IPS DF 6.9 (cell line): Measurements from ENCODE around the gene SSTR4.
A peak's percentile ranks its signal among the peaks of the same experiment; 100 is the strongest.

ENCODE experiments used
- DNase-seq: peaks from one replicate; pipeline ENCODE4 v3.0.0-alpha.2; 2013; ENCODE audit warnings: low read depth, low spot score
- H3K27ac ChIP-seq: one replicate; pipeline ENCODE4 v1.5.1; 2013; ENCODE audit warnings: low read length, control low read depth
- H3K27me3 ChIP-seq: 2 replicates; pipeline ENCODE4 v1.6.1; 2013; ENCODE audit warnings: mild to moderate bottlenecking, low read length; ENCODE audit not compliant: control insufficient read depth, insufficient read depth
- H3K36me3 ChIP-seq: 2 replicates; pipeline ENCODE4 v1.6.1; 2013; ENCODE audit warnings: low read length; ENCODE audit not compliant: control insufficient read depth, insufficient read depth
- H3K4me1 ChIP-seq: 2 replicates; pipeline ENCODE4 v1.6.1; 2013; ENCODE audit warnings: low read length; ENCODE audit not compliant: control insufficient read depth, insufficient read depth
- H3K4me3 ChIP-seq: 2 replicates; pipeline ENCODE4 v1.5.1; 2013; ENCODE audit warnings: mild to moderate bottlenecking, low read length
- H3K9me3 ChIP-seq: 2 replicates; pipeline ENCODE4 v1.6.1; 2013; ENCODE audit warnings: low read length, inconsistent platforms; ENCODE audit not compliant: control insufficient read depth, insufficient read depth
- WGBS: extraction: QIAGEN DNeasy Blood & Tissue Kit; methylation state at CpG from one replicate; pipeline ENCODE4 v1.1.7; 2013; ENCODE audit warnings: mixed read lengths, missing lambda C conversion rate; ENCODE audit not compliant: insufficient read length, insufficient coverage; 5-methylcytosine and 5-hydroxymethylcytosine counted together

The SSTR4 gene

GRCh38 chr20:23050847-23051627, 15.9 kb downstream of the SSTR4 start:
- Histone ChIP-seq H3K36me3 (no peaks in the 10 kb centered on the region), H3K4me1 (peaks cover 4% of the 10 kb centered on the region; the same call in 1 of the 2 replicates), H3K27me3 (peaks cover 24% of the 10 kb centered on the region), H3K9me3 (no peaks in the 10 kb centered on the region), H3K27ac (no peak overlapping the region), H3K4me3 (peak overlapping the region; percentile 54; the same call in 1 of the 2 replicates)
- WGBS = no CpG with 5 or more reads among the region's 46 CpGs
- peak; percentile 87 for DNase-seq

GRCh38 chr20:23052904-23053303, 17.8 kb downstream of the SSTR4 start:
- Histone ChIP-seq H3K4me3 (no peak overlapping the region), H3K27me3 (peaks cover 16% of the 10 kb centered on the region), H3K27ac (no peak overlapping the region), H3K9me3 (no peaks in the 10 kb centered on the region), H3K4me1 (peaks cover 4% of the 10 kb centered on the region; the same call in 1 of the 2 replicates), H3K36me3 (no peaks in the 10 kb centered on the region)
- no peak for DNase-seq
- no CpG with 5 or more reads among the region's 5 CpGs for WGBS

GRCh38 chr20:23058240-23058639, 23.1 kb downstream of the SSTR4 start:
- no peak overlapping the region for H3K27ac ChIP-seq
- H3K36me3 ChIP-seq = no peaks in the 10 kb centered on the region
- H3K27me3 ChIP-seq = no peaks in the 10 kb centered on the region
- H3K9me3 ChIP-seq = no peaks in the 10 kb centered on the region
- no peak overlapping the region for H3K4me3 ChIP-seq
- DNase-seq = no peak
- peaks cover 2% of the 10 kb centered on the region; the same call in 1 of the 2 replicates for H3K4me1 ChIP-seq
- no CpG with 5 or more reads among the region's 1 CpG for WGBS

GRCh38 chr20:23059001-23059400, 23.9 kb downstream of the SSTR4 start:
- Histone ChIP-seq H3K36me3 (no peaks in the 10 kb centered on the region), H3K9me3 (no peaks in the 10 kb centered on the region), H3K27me3 (no peaks in the 10 kb centered on the region), H3K27ac (no peak overlapping the region), H3K4me3 (no peak overlapping the region), H3K4me1 (peaks cover 2% of the 10 kb centered on the region; the same call in 1 of the 2 replicates)
- WGBS = no CpG with 5 or more reads among the region's 3 CpGs
- no peak for DNase-seq

GRCh38 chr20:23059846-23060245, 24.7 kb downstream of the SSTR4 start:
- no peaks in the 10 kb centered on the region for H3K27me3 ChIP-seq
- H3K36me3 ChIP-seq = no peaks in the 10 kb centered on the region
- H3K4me1 ChIP-seq = peaks cover 2% of the 10 kb centered on the region; the same call in 1 of the 2 replicates
- H3K4me3 ChIP-seq = no peak overlapping the region
- no peaks in the 10 kb centered on the region for H3K9me3 ChIP-seq
- DNase-seq = no peak
- no CpG with 5 or more reads among the region's 3 CpGs for WGBS
- H3K27ac ChIP-seq = no peak overlapping the region

GRCh38 chr20:23060629-23061028, 25.5 kb downstream of the SSTR4 start:
- Histone ChIP-seq H3K27me3 (no peaks in the 10 kb centered on the region), H3K27ac (no peak overlapping the region), H3K9me3 (no peaks in the 10 kb centered on the region), H3K4me3 (no peak overlapping the region), H3K4me1 (peaks cover 2% of the 10 kb centered on the region; the same call in 1 of the 2 replicates), H3K36me3 (no peaks in the 10 kb centered on the region)
- no CpG with 5 or more reads among the region's 4 CpGs for WGBS
- no peak for DNase-seq

- WGBS = no CpG with 5 or more reads among the region's 5 CpGs
- Histone ChIP-seq H3K27me3 (no peaks in the 10 kb centered on the region), H3K36me3 (no peaks in the 10 kb centered on the region), H3K9me3 (no peaks in the 10 kb centered on the region), H3K4me1 (peaks cover 2% of the 10 kb centered on the region; the same call in 1 of the 2 replicates), H3K4me3 (no peak overlapping the region), H3K27ac (no peak overlapping the region)
- no peak for DNase-seq
Measured at GRCh38 chr20:23061262-23061661, 26.1 kb downstream of the SSTR4 start.

- no peak overlapping the region for H3K27ac ChIP-seq
- peaks cover 2% of the 10 kb centered on the region; the same call in 1 of the 2 replicates for H3K4me1 ChIP-seq
- no CpG with 5 or more reads among the region's 8 CpGs for WGBS
Measured at GRCh38 chr20:23061734-23062561, 26.8 kb downstream of the SSTR4 start.

GRCh38 chr20:23062632-23063031, 27.5 kb downstream of the SSTR4 start:
- no peak for DNase-seq
- H3K9me3 ChIP-seq = no peaks in the 10 kb centered on the region
- no peak overlapping the region for H3K4me3 ChIP-seq
- peaks cover 2% of the 10 kb centered on the region; the same call in 1 of the 2 replicates for H3K4me1 ChIP-seq
- no peaks in the 10 kb centered on the region for H3K27me3 ChIP-seq
- H3K36me3 ChIP-seq = no peaks in the 10 kb centered on the region
- H3K27ac ChIP-seq = no peak overlapping the region

More at GRCh38 chr20:23061734-23062561, 26.8 kb downstream of the SSTR4 start:
- DNase-seq = no peak
- Histone ChIP-seq H3K36me3 (no peaks in the 10 kb centered on the region), H3K9me3 (no peaks in the 10 kb centered on the region), H3K27me3 (no peaks in the 10 kb centered on the region), H3K4me3 (no peak overlapping the region)

GRCh38 chr20:23063168-23063567, 28.1 kb downstream of the SSTR4 start:
- DNase-seq = no peak
- Histone ChIP-seq H3K36me3 (no peaks in the 10 kb centered on the region), H3K27me3 (no peaks in the 10 kb centered on the region), H3K9me3 (no peaks in the 10 kb centered on the region), H3K4me3 (no peak overlapping the region), H3K27ac (no peak overlapping the region), H3K4me1 (peaks cover 2% of the 10 kb centered on the region; the same call in 1 of the 2 replicates)
- no CpG with 5 or more reads among the region's 3 CpGs for WGBS
